Measurements from ENCODE around the gene ASCL2. TPM values are rescaled to one million over a fixed set of nuclear protein-coding genes. Genes with fewer than 3 reads are reported as not detected.
"Not testable (repeated sequence)": the region's sequence is repeated elsewhere in the genome, so short reads cannot be mapped to it uniquely, and the experiment has no call there.

The ASCL2 gene
- polyA plus RNA-seq, 5 donors = 0.79 to 1.5 (median 1.3) TPM

GRCh38 chr11:2261436-2262230 is 8.8 kb downstream of the ASCL2 start:
- DNase-seq = no peak

- DNase-seq = no peak
Measured at GRCh38 chr11:2260491-2261364, 9.7 kb downstream of the ASCL2 start.

- DNase-seq = no peak
Measured at GRCh38 chr11:2259897-2260451, 10.4 kb downstream of the ASCL2 start.

DNA sequence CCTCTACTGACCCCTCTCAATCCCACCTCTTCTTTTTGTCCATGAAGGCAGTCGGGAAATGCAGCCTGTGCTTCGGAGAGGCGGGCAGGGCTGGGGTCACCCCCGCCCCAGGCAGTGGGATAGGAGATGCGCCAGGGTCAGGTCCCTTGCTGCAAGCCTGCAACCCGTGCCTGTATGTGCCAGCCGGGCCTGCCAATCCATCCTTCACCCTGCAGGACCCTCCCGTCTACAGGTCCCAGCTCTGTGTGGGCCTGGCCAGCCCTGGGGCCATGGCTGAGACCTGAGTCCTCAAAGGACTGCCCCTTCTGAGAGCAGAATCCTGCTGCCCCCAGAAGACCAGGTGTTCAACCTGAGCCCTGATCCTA is 10.9 kb downstream of the ASCL2 start:
- no peak for DNase-seq

DNA sequence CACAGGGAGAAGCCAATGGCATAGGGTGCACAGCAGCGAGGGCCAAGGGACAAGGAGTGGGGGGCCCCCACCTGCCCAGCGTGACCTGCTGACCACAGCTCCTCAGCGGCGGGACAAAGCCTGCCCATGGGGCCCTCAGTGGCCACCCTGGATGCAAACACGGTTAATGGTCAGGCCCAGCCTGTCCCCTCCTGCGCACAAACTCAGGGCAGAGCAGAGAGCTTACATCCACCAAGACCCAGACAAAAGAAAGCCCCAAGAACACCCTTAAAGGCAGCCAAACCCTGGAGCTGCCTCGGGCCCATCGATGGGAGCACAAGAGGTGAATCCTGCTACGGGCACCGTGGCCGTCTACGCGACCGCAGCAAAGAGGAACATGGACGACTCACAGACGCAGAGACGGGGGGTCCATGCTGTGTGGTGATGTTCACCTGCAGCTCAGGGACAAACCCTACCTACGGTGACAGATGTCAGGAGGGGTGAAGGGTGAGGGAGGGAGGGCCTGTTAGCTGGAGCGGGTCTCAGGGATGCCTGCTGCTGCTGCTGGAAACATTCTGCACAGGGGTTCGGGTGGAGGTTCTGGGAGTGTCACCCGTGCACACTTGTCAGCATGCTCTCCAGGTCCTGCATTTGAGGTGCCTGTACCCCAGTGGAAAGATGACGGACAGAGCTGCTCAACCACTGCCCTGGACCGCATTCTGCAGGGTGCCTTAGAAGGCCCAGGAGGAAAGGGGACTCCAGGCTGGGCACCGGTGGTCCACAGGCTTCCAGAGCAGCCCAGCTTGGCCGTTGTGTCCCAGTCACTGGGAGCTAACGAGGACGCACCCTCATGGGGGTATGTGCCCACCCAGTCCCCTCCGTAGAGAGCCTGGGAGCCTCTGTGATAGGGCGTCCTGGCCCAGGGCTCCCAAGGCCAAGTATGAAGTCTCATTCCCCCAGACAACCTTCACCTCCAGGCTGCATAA is 11.6 kb downstream of the ASCL2 start:
- DNase-seq = no peak

DNA sequence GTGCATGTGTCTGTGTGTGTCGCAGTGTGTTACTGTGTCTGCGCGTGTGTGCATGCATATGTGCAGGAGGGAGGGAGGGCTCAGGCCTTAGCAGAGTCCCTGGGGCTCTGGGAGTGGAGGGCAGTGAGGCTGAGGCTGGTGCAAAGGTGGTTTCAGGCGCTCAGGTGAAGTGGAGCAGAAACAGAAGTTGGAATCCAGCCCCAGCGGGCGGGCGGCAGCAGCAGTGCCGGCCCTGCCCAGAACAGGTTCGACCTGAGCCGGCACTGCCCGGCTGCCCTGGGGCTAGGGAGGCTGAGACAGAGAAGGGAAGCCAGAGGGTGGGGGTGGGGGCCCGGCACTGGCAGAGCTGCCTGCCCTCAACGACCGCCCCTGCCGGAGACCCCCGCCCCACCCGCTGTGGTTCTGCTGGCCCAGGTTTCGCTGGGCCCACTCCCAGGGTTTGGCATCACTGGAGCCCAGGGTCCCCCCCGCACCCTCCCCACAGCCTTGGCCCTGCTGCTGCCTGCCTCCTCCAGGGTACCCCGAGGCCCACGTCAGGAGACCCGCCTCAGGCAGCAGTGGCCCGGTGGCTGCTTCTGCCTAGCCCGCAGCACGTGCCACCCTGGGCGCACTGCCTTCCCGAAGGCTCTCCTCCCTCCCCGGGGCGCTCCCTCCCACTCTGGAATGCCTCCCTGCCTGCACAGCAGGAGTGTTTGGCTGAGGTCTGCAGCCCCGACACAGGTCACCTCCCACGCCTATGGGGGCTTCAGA is 13.3 kb downstream of the ASCL2 start:
- DNase-seq = no peak

DNA sequence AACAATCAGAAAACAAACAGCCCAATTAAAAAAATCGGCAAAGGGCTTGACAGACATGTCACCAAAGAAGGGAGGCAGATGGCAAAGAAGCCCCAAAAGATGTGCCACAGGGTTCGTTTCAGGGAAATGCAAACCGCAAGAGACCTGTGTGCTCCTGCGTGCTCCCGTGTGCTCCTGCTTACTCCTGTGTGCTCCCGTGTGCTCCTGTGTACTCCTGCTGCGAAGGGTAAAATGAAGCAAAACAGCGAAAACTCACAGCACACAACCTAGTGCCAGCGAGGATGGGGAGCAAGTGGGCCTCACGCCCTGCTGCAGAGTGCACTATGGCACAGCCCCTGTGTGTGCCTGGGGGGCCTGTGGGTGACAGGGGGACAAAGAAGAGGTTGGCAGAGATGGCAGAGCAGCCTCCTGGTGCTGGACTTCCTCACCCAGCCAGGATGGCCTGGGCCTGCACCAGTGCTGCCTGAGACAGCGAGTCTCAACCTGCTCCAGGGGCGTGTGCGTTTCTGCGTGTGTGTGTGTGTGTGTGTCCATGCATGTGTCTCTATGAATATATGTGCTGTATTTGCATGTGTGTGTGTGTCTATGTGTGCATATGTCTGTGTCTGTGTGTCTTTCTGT is 14.0 kb downstream of the ASCL2 start:
- DNase-seq = no peak

DNA sequence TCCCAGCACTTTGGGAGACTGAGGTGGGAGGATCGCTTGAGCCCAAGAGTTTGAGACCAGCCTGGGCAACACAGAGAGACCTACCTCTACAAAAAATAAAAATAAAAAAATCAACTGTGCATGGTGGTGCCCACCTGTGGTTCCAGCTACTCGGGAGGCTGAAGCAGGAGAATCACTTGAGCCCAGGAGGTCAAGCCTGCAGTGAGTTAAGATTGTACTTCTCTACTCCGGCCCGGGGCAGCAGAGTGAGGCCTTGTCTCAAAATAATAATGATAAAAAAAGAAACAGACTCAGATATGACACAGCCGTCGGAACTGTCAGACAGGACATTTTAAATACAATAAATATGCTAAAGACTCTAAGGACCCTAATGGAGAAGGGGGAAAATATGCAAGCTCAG is 18.4 kb downstream of the ASCL2 start:
- no peak for DNase-seq

DNA sequence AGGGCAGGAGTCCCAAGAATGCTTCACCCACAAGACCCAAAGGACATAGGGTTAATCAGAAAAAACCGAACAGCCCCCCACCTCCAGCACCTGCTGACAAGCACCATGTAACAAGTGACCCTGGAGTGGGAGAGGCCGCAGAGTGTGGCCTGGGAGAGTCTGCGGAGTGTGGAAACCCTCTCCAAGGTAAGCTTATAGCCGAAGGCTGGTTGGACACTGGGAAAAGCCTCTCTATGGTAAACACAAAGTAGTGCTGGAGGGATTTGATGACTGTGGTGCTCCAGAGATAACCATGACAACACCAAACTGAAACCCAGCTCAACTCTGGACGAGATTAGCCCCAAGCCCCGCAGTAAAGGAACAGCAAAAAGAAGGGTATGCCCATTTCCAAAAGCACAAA is 19.2 kb downstream of the ASCL2 start:
- no peak for DNase-seq

GRCh38 chr11:2250485-2250884 is 19.9 kb downstream of the ASCL2 start:
- no peak for DNase-seq

DNA sequence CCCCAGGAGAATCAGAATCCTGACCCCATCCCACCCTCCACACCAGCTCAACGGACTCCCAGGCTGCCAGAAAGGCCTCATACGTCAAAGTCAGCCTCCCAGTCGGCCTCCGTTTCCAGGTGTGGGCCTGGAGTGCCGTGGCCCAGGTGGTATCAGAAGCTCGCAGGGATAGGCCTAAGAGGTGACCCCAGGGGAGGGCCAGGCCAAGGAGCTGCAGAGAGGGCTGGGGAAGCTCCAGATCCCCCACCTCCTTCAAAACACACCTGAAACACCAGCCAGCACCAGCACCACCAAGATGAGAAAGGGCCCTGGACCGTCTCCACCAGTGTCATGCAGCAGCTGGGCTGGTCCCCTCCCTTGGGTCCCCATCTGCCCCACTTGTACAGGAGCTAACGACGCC is 20.3 kb downstream of the ASCL2 start:
- no peak for DNase-seq

DNA sequence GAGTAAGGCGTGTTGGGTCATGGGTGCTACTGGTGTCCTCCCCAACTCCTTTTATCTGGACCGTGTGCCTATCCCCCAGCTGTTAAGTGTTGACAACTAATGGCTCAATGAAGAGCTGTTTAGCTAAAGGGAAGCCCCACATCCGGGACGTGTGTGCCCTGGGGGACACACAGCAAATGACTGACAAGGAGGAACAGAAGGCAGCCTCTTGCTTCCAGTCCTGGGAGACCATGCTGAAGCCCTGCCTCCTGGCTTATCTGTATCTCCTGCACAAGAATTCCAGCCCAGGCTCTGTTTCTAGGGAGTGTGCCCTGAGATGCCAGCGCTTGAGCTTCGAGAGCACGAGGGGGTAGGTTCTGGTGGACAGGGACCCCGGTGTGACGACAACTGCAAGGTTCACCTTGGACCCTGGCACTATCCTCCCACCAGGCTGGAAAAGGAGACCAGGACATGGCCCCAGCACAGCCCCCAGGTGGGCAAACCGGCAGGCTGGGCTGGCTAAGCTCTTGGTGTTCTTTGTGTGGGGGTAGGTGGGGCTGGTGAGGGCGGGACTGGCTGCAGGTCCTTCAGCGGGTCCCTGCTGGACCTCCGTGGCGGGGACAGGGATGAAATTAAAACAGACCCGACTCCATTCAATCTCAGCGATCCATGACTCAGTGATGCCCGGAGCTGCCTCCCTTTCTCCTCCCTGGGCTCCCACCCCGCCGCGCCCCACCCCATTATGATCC is 21.0 kb downstream of the ASCL2 start:
- DNase-seq = no peak

DNA sequence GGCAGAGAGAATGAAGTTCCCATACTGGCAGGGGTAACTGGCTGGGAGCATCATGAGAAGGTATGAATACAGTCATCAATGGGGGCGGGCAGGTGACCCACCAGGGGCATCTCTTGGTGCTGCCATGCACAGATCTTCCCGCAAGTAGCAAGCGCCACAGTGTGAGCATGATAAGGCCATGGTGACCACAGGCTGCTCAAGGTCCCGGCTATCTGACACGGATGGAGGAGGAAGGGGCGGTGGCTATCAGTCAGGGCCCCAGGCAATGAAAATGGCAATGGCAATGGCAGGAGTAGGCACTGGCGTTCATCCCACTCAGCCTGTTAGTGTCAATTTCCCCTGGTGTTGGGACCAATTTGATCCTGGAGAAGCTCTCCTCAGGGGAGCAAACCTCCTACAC is 21.6 kb downstream of the ASCL2 start:
- DNase-seq = no peak

GRCh38 chr11:2248242-2248641 is 22.1 kb downstream of the ASCL2 start:
- no peak for DNase-seq

DNA sequence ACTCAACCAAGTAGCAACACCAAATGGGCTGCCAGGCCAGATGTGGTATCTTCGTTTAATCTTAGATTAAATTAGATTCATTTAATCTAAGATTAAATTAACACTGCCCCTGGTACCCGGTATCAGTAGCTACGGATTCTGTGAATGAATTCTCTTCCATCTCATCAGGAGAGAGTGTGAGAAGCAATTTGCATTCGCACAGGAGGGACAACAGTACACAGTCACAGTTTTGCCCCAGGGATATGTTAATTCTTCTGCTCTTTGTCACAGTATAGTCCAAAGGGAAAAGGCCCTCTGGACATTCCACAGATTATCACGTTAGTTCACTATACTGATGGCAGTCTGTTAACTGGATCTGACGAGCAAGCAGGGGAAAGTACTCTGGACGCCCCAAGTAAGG is 22.9 kb downstream of the ASCL2 start:
- DNase-seq = no peak

DNA sequence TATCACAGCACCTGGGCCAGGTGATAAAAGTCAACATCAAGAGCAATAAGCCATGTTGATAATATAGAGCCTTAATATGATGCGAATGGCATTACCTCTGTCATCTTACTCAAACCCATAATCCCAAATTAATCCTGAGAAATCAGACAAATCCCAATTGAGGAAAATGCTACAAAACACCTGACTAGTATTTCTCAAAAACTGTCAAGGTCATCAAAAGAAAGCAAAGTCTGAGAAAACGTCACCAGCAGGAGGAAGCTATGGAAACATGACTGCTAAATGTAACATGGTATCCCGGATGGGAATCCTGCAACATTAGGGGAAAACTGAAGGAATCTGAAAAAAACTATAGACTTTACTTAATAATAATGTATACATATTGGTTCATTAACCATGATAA is 29.6 kb downstream of the ASCL2 start:
- DNase-seq = no peak

GRCh38 chr11:2237457-2238238 is 32.7 kb downstream of the ASCL2 start:
- DNase-seq = no peak

- DNase-seq = not testable (repeated sequence)
Measured at GRCh38 chr11:2236381-2237134, 33.8 kb downstream of the ASCL2 start.
